ENCODE data around the gene ALDH16A1. TPM values are rescaled to one million over a fixed set of nuclear protein-coding genes. Genes with fewer than 3 reads are reported as not detected.

ALDH16A1 gene
- total and polyA plus RNA-seq, 4 donors, result 15.7 to 22.3 (median 17.1) TPM

- Histone ChIP-seq H3K4me1 (ENCODE audit: control insufficient read depth, insufficient read depth, low read length) (peaks cover 8% of the 10 kb centered on the region), H3K27me3 (ENCODE audit: control insufficient read depth, insufficient read depth, low read length) (peaks cover 24% of the 10 kb centered on the region), H3K36me3 (ENCODE audit: control insufficient read depth, insufficient read depth, low read length) (no peaks in the 10 kb centered on the region), H3K9me3 (ENCODE audit: control insufficient read depth, insufficient read depth, low read length) (no peaks in the 10 kb centered on the region), H3K4me3 (ENCODE audit: low read depth, low read length) (no peak overlapping the region), H3K27ac (ENCODE audit: low read depth, low read length) (no peak overlapping the region)
- WGBS (ENCODE audit: insufficient coverage), result 100% methylated on average over 3 of the region's 3 CpGs
- no peak for DNase-seq (ENCODE audit: low read depth in 4 of 6, low spot score in 6 of 6)
Observed at GRCh38 chr19:49414256-49414655, 38.8 kb upstream of the ALDH16A1 start.

GRCh38 chr19:49415102-49415809 is 37.8 kb upstream of the ALDH16A1 start:
- Histone ChIP-seq H3K36me3 (ENCODE audit: control insufficient read depth, insufficient read depth, low read length) (no peaks in the 10 kb centered on the region), H3K27me3 (ENCODE audit: control insufficient read depth, insufficient read depth, low read length) (peaks cover 34% of the 10 kb centered on the region), H3K27ac (ENCODE audit: low read depth, low read length) (no peak overlapping the region), H3K4me1 (ENCODE audit: control insufficient read depth, insufficient read depth, low read length) (peaks cover 8% of the 10 kb centered on the region), H3K4me3 (ENCODE audit: low read depth, low read length) (no peak overlapping the region), H3K9me3 (ENCODE audit: control insufficient read depth, insufficient read depth, low read length) (no peaks in the 10 kb centered on the region)
- 58% methylated on average over 9 of the region's 15 CpGs for WGBS (ENCODE audit: insufficient coverage)
- DNase-seq (ENCODE audit: low read depth in 4 of 6, low spot score in 6 of 6), result no peak

DNA sequence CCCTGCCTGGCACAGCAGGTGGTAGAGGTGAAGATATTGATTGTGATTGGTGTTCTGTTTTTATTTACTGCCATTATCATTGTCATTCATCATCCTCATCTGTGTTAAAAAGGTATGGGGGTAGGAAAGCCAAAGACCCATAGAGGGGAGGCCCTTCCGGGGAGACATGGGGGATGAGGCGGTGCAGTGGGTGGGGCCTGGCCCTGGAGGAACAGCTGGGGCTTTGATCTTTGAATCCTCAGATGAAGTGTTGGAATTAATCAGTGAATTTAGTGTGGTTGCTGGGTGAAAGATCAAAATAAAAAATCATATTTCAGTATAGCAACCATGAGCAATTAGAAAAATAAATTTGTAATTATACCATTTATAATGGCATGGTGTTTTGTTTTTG is 37.2 kb upstream of the ALDH16A1 start:
- Histone ChIP-seq H3K27ac (ENCODE audit: low read depth, low read length) (no peak overlapping the region), H3K36me3 (ENCODE audit: control insufficient read depth, insufficient read depth, low read length) (no peaks in the 10 kb centered on the region), H3K4me3 (ENCODE audit: low read depth, low read length) (no peak overlapping the region), H3K4me1 (ENCODE audit: control insufficient read depth, insufficient read depth, low read length) (peaks cover 8% of the 10 kb centered on the region), H3K27me3 (ENCODE audit: control insufficient read depth, insufficient read depth, low read length) (peaks cover 39% of the 10 kb centered on the region), H3K9me3 (ENCODE audit: control insufficient read depth, insufficient read depth, low read length) (no peaks in the 10 kb centered on the region)
- DNase-seq (ENCODE audit: low read depth in 4 of 6, low spot score in 6 of 6), result no peak
- WGBS (ENCODE audit: insufficient coverage), result 55% methylated on average over 2 of the region's 2 CpGs

- Histone ChIP-seq H3K27me3 (ENCODE audit: control insufficient read depth, insufficient read depth, low read length) (peaks cover 51% of the 10 kb centered on the region), H3K4me1 (ENCODE audit: control insufficient read depth, insufficient read depth, low read length) (peaks cover 16% of the 10 kb centered on the region), H3K36me3 (ENCODE audit: control insufficient read depth, insufficient read depth, low read length) (no peaks in the 10 kb centered on the region), H3K9me3 (ENCODE audit: control insufficient read depth, insufficient read depth, low read length) (no peaks in the 10 kb centered on the region), H3K4me3 (ENCODE audit: low read depth, low read length) (no peak overlapping the region), H3K27ac (ENCODE audit: low read depth, low read length) (no peak overlapping the region)
- WGBS (ENCODE audit: insufficient coverage), result 29% methylated on average over 5 of the region's 7 CpGs
- no peak for DNase-seq (ENCODE audit: low read depth in 4 of 6, low spot score in 6 of 6)
Observed at GRCh38 chr19:49417088-49417487, 35.9 kb upstream of the ALDH16A1 start.

DNA sequence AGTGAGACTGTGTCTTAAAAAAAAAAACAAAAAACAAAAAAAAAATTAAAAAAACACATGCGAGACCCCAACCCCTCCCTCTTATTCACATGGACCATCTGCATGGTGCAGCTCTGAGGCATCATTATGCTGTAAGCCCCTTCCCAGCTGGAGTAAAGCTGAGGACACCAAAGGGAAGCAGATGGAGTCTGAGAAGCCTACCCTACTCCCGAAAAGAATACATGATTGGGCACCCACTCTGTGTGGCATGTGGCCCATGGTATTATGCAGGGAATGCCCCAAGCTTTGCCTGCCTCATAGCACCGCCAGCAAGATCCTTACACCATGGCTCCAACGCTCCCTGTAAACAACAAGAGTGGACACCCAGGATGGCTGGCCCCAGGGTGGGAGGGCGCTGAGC is 34.5 kb upstream of the ALDH16A1 start:
- no peak overlapping the region for H3K27ac ChIP-seq (ENCODE audit: low read depth, low read length)
- peaks cover 65% of the 10 kb centered on the region for H3K27me3 ChIP-seq (ENCODE audit: control insufficient read depth, insufficient read depth, low read length)
- H3K36me3 ChIP-seq (ENCODE audit: control insufficient read depth, insufficient read depth, low read length), result no peaks in the 10 kb centered on the region
- H3K9me3 ChIP-seq (ENCODE audit: control insufficient read depth, insufficient read depth, low read length), result no peaks in the 10 kb centered on the region
- peak in 1 of 6 donors; percentile 91 for DNase-seq (ENCODE audit: low read depth in 4 of 6, low spot score in 6 of 6)
- peaks cover 25% of the 10 kb centered on the region for H3K4me1 ChIP-seq (ENCODE audit: control insufficient read depth, insufficient read depth, low read length)
- WGBS (ENCODE audit: insufficient coverage), result 67% methylated on average over 1 of the region's 5 CpGs
- H3K4me3 ChIP-seq (ENCODE audit: low read depth, low read length), result no peak overlapping the region

DNA sequence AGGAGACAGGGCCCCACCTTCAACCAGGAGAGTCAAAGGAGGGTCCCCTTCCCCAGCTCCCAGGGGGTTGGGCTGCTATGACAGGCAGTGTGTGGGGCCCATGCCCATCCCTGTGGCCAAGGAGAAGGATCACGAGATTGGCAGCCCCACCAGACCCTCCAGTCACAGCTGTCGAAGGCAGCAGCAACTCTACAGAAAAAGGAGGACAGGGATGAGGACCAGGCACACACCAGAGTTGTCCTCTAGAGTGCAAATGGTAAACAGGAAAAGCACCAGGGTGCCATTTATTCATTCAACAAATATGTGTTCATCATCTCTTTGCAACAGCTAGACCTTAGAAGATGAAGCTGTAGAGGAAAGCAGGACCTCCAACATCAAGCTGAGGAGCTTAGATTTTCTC is 33.9 kb upstream of the ALDH16A1 start:
- WGBS (ENCODE audit: insufficient coverage), result 90% methylated on average over 1 of the region's 2 CpGs
- H3K4me3 ChIP-seq (ENCODE audit: low read depth, low read length), result no peak overlapping the region
- no peak for DNase-seq (ENCODE audit: low read depth in 4 of 6, low spot score in 6 of 6)
- H3K4me1 ChIP-seq (ENCODE audit: control insufficient read depth, insufficient read depth, low read length), result peaks cover 24% of the 10 kb centered on the region
- H3K9me3 ChIP-seq (ENCODE audit: control insufficient read depth, insufficient read depth, low read length), result no peaks in the 10 kb centered on the region
- no peaks in the 10 kb centered on the region for H3K36me3 ChIP-seq (ENCODE audit: control insufficient read depth, insufficient read depth, low read length)
- H3K27ac ChIP-seq (ENCODE audit: low read depth, low read length), result no peak overlapping the region
- H3K27me3 ChIP-seq (ENCODE audit: control insufficient read depth, insufficient read depth, low read length), result peaks cover 71% of the 10 kb centered on the region

GRCh38 chr19:49420227-49420626 is 32.8 kb upstream of the ALDH16A1 start:
- Histone ChIP-seq H3K4me1 (ENCODE audit: control insufficient read depth, insufficient read depth, low read length) (peaks cover 24% of the 10 kb centered on the region), H3K4me3 (ENCODE audit: low read depth, low read length) (no peak overlapping the region), H3K36me3 (ENCODE audit: control insufficient read depth, insufficient read depth, low read length) (no peaks in the 10 kb centered on the region), H3K27ac (ENCODE audit: low read depth, low read length) (no peak overlapping the region), H3K27me3 (ENCODE audit: control insufficient read depth, insufficient read depth, low read length) (peaks cover 82% of the 10 kb centered on the region), H3K9me3 (ENCODE audit: control insufficient read depth, insufficient read depth, low read length) (no peaks in the 10 kb centered on the region)
- no peak for DNase-seq (ENCODE audit: low read depth in 4 of 6, low spot score in 6 of 6)
- 39% methylated on average over 2 of the region's 2 CpGs for WGBS (ENCODE audit: insufficient coverage)

DNA sequence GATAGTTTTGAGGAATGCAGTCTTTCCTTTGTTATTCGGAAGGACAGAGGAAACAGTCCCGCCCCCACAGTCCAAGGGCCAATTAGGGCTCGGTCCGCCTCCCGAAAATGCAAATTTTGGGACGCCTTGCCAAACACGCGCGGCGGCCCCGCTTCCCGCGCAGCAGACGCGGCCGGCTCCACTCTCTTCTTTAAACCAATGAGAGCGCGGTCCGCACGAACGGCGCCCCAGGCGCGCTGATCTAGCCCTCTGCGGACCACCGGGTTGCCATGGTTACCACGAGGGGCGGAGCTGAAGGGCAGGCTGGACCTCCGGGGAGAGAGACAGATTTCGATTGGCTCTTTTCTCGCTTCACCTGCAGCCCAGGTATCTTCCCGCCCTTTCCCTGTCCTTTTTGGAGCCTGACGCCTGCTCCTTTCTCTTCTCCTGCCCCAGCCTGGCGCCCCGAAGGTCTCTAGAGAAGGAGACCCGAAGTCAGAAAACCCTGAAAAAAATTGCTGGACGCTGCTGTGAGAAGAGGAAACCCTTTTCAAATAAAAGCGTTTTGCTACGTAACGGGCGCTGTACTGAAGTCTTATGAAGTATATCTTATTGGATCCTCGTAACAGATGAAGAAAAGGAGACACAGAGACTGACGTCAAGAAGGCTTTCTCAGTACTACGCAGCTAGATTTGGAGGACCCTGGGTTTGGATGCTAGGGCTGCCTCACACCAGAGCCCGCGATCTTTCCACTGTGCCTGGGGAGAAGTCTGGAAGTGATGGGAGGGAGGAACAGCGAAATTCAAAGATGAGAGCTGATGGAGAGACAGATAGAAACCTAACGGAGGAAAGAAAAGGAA is 31.8 kb upstream of the ALDH16A1 start:
- Histone ChIP-seq H3K4me3 (ENCODE audit: low read depth, low read length) (no peak overlapping the region), H3K27ac (ENCODE audit: low read depth, low read length) (no peak overlapping the region), H3K4me1 (ENCODE audit: control insufficient read depth, insufficient read depth, low read length) (peaks cover 26% of the 10 kb centered on the region), H3K27me3 (ENCODE audit: control insufficient read depth, insufficient read depth, low read length) (peaks cover 92% of the 10 kb centered on the region), H3K9me3 (ENCODE audit: control insufficient read depth, insufficient read depth, low read length) (no peaks in the 10 kb centered on the region), H3K36me3 (ENCODE audit: control insufficient read depth, insufficient read depth, low read length) (no peaks in the 10 kb centered on the region)
- DNase-seq (ENCODE audit: low read depth in 4 of 6, low spot score in 6 of 6), result peak in 2 of 6 donors; percentile 81 to 82
- 8% methylated on average over 41 of the region's 48 CpGs for WGBS (ENCODE audit: insufficient coverage)

- Histone ChIP-seq H3K4me1 (ENCODE audit: control insufficient read depth, insufficient read depth, low read length) (peaks cover 30% of the 10 kb centered on the region), H3K4me3 (ENCODE audit: low read depth, low read length) (no peak overlapping the region), H3K27me3 (ENCODE audit: control insufficient read depth, insufficient read depth, low read length) (peaks cover 94% of the 10 kb centered on the region), H3K9me3 (ENCODE audit: control insufficient read depth, insufficient read depth, low read length) (no peaks in the 10 kb centered on the region), H3K36me3 (ENCODE audit: control insufficient read depth, insufficient read depth, low read length) (no peaks in the 10 kb centered on the region), H3K27ac (ENCODE audit: low read depth, low read length) (no peak overlapping the region)
- no peak for DNase-seq (ENCODE audit: low read depth in 4 of 6, low spot score in 6 of 6)
- WGBS (ENCODE audit: insufficient coverage), result 34% methylated on average over 2 of the region's 3 CpGs
Observed at GRCh38 chr19:49421878-49422202, 31.2 kb upstream of the ALDH16A1 start.

Measured in spinal cord (tissue), 10 donors.